Body of pancreas (tissue), 4 donors: Measurements from ENCODE around the gene BCL2L15. TPM values are rescaled to one million over a fixed set of nuclear protein-coding genes. Genes with fewer than 3 reads are reported as not detected.

Source experiments
- ATAC-seq: fragments of 150-250 bp; one replicate; pipeline ENCODE4 v1.9.1; 2016
- DNase-seq, 4 donors: peaks; one replicate each; pipeline ENCODE4 v3.0.0-alpha.2; 2019
- H3K27ac ChIP-seq, 4 donors: fragments of 200-600 bp; sonication (generic); 1 replicate in 3 of 4; 2 replicates in 1 of 4; pipeline versions ENCODE4 v1.5.1 to v1.6.1; 2016 to 2019; ENCODE audit warnings: mild to moderate bottlenecking in 1 of 4, mixed read lengths in 1 of 4, moderate library complexity in 1 of 4
- H3K27me3 ChIP-seq, 2 donors: fragments of 200-600 bp; sonication (generic); one replicate each; pipeline ENCODE4 v1.6.0; 2016; ENCODE audit warnings: mild to moderate bottlenecking in 1 of 2
- H3K36me3 ChIP-seq, 2 donors: fragments of 200-600 bp; sonication (generic); replicated peaks in 1 of 2; 2 replicates each; pipeline ENCODE4 v1.5.1; 2016; ENCODE audit warnings: low read depth in 2 of 2; ENCODE audit not compliant: insufficient read depth in 1 of 2
- H3K4me1 ChIP-seq: fragments of 200-600 bp; sonication (generic); one replicate; pipeline ENCODE4 v1.6.0; 2016
- H3K4me3 ChIP-seq, 2 donors: fragments of 200-600 bp; sonication (generic); 1 replicate in 1 of 2; 2 replicates in 1 of 2; pipeline ENCODE4 v1.5.1; 2016 to 2019
- H3K9me3 ChIP-seq, 3 donors: fragments of 200-600 bp; sonication (generic); 1 replicate in 2 of 3; 2 replicates in 1 of 3; pipeline ENCODE4 v1.5.1; 2016
- POLR2A ChIP-seq, 3 donors: fragments of 450-650 bp; IDR thresholded peaks; one replicate each; pipeline ENCODE4 v1.6.1; 2016; ENCODE audit warnings: antibody characterized with exemption in 3 of 3, mild to moderate bottlenecking in 2 of 3
- WGBS, 2 donors: methylation state at CpG; one replicate each; pipeline ENCODE4 v1.1.5; 2017; 5-methylcytosine and 5-hydroxymethylcytosine counted together
- intact Hi-C: fragments of 100-400 bp; cut with DNase I; formaldehyde crosslinking; loops from one replicate; pipeline ENCODE4 v1.15.1; 2023
- total RNA-seq, 2 donors: library from RNA; depleted of rRNA; stranded (reverse); fragments of >200 nt; gene quantifications; one replicate each; pipeline ENCODE4 v1.1.0, GENCODE V29; 2016
- TF ChIP-seq, protein P1 (sequence below), 7 experiments: fragments of 450-650 bp in 4 of 7; fragments of 200-600 bp in 3 of 7; sonication (generic) in 3 of 7; IDR thresholded peaks; one replicate each; pipeline ENCODE4 v1.5.1; 2016 to 2019; ENCODE audit warnings: antibody characterized with exemption in 7 of 7

The BCL2L15 gene
- total RNA-seq, 2 donors from 2014 or later: 13.5 to 28.0 TPM

DNA sequence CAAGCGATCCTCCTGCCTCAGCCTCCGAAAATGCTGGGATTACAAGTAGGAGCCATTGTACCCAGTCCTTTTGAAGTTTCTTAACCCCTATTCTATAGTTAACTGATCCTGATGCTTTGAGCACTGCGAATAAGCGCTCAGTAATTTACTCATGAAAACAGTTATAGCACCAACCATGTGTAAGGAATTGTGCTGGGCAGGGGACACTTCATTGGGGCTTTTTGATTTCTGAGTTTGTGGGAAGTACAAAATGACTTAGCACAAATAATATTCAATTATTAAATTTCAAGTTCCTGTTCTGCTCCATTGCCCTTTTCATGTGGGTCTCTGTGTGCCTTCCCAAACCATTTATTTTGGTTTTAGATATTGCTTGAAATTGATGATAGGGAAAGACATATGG, 35.6 kb upstream of the BCL2L15 start:
- H3K27ac ChIP-seq: no peak overlapping the region
- DNase-seq (no peak), ATAC-seq (no peak)
- WGBS, 2 donors: 84 to 95% methylated on average over 4 of the region's 4 CpGs
- intact Hi-C loops: no loop called here
- no peaks in the 10 kb centered on the region for H3K27me3 ChIP-seq
- peaks cover 4% of the 10 kb centered on the region for H3K4me1 ChIP-seq
- TF ChIP-seq, protein P1, sequence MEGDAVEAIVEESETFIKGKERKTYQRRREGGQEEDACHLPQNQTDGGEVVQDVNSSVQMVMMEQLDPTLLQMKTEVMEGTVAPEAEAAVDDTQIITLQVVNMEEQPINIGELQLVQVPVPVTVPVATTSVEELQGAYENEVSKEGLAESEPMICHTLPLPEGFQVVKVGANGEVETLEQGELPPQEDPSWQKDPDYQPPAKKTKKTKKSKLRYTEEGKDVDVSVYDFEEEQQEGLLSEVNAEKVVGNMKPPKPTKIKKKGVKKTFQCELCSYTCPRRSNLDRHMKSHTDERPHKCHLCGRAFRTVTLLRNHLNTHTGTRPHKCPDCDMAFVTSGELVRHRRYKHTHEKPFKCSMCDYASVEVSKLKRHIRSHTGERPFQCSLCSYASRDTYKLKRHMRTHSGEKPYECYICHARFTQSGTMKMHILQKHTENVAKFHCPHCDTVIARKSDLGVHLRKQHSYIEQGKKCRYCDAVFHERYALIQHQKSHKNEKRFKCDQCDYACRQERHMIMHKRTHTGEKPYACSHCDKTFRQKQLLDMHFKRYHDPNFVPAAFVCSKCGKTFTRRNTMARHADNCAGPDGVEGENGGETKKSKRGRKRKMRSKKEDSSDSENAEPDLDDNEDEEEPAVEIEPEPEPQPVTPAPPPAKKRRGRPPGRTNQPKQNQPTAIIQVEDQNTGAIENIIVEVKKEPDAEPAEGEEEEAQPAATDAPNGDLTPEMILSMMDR (IDR thresholded peaks at IDR 0.05): no peak
- TF ChIP-seq POLR2A (IDR thresholded peaks at IDR 0.05): no peak
- no peaks in the 10 kb centered on the region for H3K9me3 ChIP-seq
- no peaks in the 10 kb centered on the region for H3K36me3 ChIP-seq
- no peak overlapping the region for H3K4me3 ChIP-seq

DNA sequence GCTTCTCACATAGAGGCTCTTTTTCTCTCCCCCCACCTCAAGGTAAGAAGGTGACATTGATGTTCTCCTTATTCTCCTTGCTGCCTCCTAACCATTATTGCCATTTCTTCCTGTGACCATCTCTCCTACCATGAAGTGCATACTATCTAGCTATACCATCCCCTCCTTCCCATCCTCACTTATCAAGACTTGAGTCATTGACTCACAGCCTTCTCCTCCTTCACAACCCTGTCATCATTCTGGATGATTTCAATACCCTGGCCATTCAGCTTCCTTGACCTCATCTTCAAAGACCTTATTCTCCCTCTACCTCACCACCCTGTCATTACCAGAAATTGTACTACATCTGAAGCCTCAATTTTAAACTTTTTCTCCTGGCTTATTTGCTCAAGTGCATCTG, 30.9 kb upstream of the BCL2L15 start:
- Histone ChIP-seq H3K9me3 (no peaks in the 10 kb centered on the region), H3K36me3 (no peaks in the 10 kb centered on the region), H3K27ac (no peak overlapping the region), H3K27me3 (no peaks in the 10 kb centered on the region), H3K4me1 (no peaks in the 10 kb centered on the region), H3K4me3 (no peak overlapping the region)
- no peak for ATAC-seq
- no peak for DNase-seq
- TF ChIP-seq, protein P1 (IDR thresholded peaks at IDR 0.05): no peak
- no peak for TF ChIP-seq POLR2A (IDR thresholded peaks at IDR 0.05)
- intact Hi-C loops: no loop called here

DNA sequence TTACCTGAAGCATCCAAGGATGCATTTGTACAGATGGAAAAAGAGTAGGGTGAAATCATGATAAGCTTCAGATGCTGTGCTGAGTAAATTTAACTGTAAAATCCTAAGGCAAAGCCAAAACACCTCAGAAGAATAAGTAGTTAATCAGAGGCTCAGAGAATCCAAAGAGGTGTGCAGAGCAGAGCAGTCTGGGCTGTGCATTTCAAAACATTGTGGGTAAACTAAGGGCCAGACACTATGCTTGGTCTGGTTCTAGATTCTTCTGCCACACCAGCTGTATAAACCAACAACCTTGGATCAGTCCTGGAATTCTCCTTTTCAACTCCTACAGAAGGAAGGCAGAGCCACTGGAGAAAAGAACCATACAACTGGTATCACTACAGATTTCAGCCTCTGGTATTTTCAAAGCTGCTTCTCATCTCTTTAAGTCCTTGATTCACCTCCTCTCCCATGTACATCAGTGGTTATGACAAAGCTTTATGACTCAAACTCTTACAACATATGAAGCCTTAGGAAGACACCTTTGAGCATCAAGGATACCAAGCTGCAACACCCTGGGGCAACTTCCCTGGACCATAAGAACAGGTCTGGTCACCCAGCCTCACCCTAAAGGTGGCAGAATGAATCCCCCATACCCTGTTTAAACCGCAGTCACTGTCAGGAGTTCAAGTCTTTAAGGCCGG, 30.2 kb upstream of the BCL2L15 start:
- Histone ChIP-seq H3K36me3 (no peaks in the 10 kb centered on the region), H3K27me3 (no peaks in the 10 kb centered on the region), H3K27ac (no peak overlapping the region), H3K4me1 (peaks cover 6% of the 10 kb centered on the region), H3K4me3 (no peak overlapping the region), H3K9me3 (no peaks in the 10 kb centered on the region)
- WGBS, 2 donors: 82 to 83% methylated on average over 2 of the region's 2 CpGs
- TF ChIP-seq, protein P1 (IDR thresholded peaks at IDR 0.05): no peak
- no peak for TF ChIP-seq POLR2A (IDR thresholded peaks at IDR 0.05)
- intact Hi-C loops: no loop called here
- DNase-seq (no peak), ATAC-seq (no peak)

DNA sequence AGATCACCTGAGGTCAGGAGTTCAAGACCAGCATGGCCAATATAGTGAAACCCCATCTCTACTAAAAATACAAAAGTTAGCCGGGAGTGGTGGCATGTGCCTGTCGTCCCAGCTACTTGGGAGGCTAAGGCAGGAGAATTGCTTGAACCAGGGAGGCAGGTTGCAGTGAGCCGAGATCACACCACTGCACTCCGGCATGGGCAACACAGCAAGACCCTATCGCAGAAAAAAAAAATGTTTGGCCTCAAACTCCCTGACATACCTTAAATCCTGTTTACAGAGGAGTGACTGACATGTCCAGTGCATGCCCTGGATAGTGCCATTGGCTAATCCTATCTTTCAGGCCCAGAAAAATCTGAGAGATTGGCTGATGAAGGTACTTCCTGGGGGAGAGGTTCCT, 29.6 kb upstream of the BCL2L15 start:
- DNase-seq (no peak), ATAC-seq (no peak)
- no peak for TF ChIP-seq POLR2A (IDR thresholded peaks at IDR 0.05)
- TF ChIP-seq, protein P1 (IDR thresholded peaks at IDR 0.05): no peak
- H3K4me1 ChIP-seq: peaks cover 7% of the 10 kb centered on the region
- H3K9me3 ChIP-seq: no peaks in the 10 kb centered on the region
- 93 to 96% methylated on average over 5 of the region's 5 CpGs for WGBS, 2 donors
- no peak overlapping the region for H3K4me3 ChIP-seq
- intact Hi-C loops: no loop called here
- no peak overlapping the region for H3K27ac ChIP-seq
- no peaks in the 10 kb centered on the region for H3K36me3 ChIP-seq
- no peaks in the 10 kb centered on the region for H3K27me3 ChIP-seq
